Stimulated activated CD4-positive, alpha-beta T cell treated with anti-CD3 and anti-CD28 coated beads, Interleukin-4, amount 100 ng/mL, for 4 hours (primary cell): Measurements from ENCODE around the gene RASGRF2.

Experiments used
- DNase-seq, 2 experiments: peaks; one replicate each; pipeline ENCODE4 v3.0.0-alpha.2; 2020

Gene RASGRF2

GRCh38 chr5:81180780-81181460 is 220.8 kb downstream of the RASGRF2 start:
- DNase-seq = no peak

GRCh38 chr5:81181576-81182316 is 221.6 kb downstream of the RASGRF2 start:
- no peak for DNase-seq

- DNase-seq = no peak
These were observed 222.5 kb downstream of the RASGRF2 start for GRCh38 chr5:81182396-81183390.

- DNase-seq = no peak
These were observed 223.9 kb downstream of the RASGRF2 start for GRCh38 chr5:81183811-81184748.

GRCh38 chr5:81184749-81185110 is 224.6 kb downstream of the RASGRF2 start:
- DNase-seq = no peak

- DNase-seq = no peak
These were observed 227.7 kb downstream of the RASGRF2 start for GRCh38 chr5:81187885-81188284.

- no peak for DNase-seq
These were observed 228.8 kb downstream of the RASGRF2 start for GRCh38 chr5:81188962-81189361.

GRCh38 chr5:81189875-81190498 is 229.8 kb downstream of the RASGRF2 start:
- no peak for DNase-seq

GRCh38 chr5:81191726-81192372 is 231.7 kb downstream of the RASGRF2 start:
- no peak for DNase-seq

GRCh38 chr5:81192373-81192750 is 232.2 kb downstream of the RASGRF2 start:
- DNase-seq = no peak

- peak; percentile 67 to 81 for DNase-seq
These were observed 234.6 kb downstream of the RASGRF2 start for GRCh38 chr5:81194633-81195334.

GRCh38 chr5:81195335-81195929 is 235.3 kb downstream of the RASGRF2 start:
- no peak for DNase-seq

- no peak for DNase-seq
These were observed 242.5 kb downstream of the RASGRF2 start for GRCh38 chr5:81202655-81203054.

- DNase-seq = no peak
These were observed 243.6 kb downstream of the RASGRF2 start for GRCh38 chr5:81203729-81204128.

- no peak for DNase-seq
These were observed 244.0 kb downstream of the RASGRF2 start for GRCh38 chr5:81204205-81204604.

- DNase-seq = no peak
These were observed 244.9 kb downstream of the RASGRF2 start for GRCh38 chr5:81205058-81205457.

- no peak for DNase-seq
These were observed 246.8 kb downstream of the RASGRF2 start for GRCh38 chr5:81207009-81207408.

- no peak for DNase-seq
These were observed 248.7 kb downstream of the RASGRF2 start for GRCh38 chr5:81208904-81209303.

GRCh38 chr5:81209386-81209785 is 249.2 kb downstream of the RASGRF2 start:
- no peak for DNase-seq

GRCh38 chr5:81209869-81210493 is 249.8 kb downstream of the RASGRF2 start:
- DNase-seq = no peak
